C4-2B (cell line): ENCODE measurements around the gene TSPAN3.

Source experiments
- H3K27ac ChIP-seq: fragments of 450-650 bp; 2 replicates; pipeline ENCODE4 v1.5.1; 2017
- ZFX ChIP-seq: fragments of 450-650 bp; IDR thresholded peaks from 2 replicates; pipeline ENCODE4 v1.6.1; 2017
- TF ChIP-seq, protein P1 (sequence below): fragments of 450-650 bp; conservative IDR thresholded peaks from 2 replicates; pipeline ENCODE4 v1.5.1; 2017; ENCODE audit warnings: mild to moderate bottlenecking

TSPAN3 gene

DNA sequence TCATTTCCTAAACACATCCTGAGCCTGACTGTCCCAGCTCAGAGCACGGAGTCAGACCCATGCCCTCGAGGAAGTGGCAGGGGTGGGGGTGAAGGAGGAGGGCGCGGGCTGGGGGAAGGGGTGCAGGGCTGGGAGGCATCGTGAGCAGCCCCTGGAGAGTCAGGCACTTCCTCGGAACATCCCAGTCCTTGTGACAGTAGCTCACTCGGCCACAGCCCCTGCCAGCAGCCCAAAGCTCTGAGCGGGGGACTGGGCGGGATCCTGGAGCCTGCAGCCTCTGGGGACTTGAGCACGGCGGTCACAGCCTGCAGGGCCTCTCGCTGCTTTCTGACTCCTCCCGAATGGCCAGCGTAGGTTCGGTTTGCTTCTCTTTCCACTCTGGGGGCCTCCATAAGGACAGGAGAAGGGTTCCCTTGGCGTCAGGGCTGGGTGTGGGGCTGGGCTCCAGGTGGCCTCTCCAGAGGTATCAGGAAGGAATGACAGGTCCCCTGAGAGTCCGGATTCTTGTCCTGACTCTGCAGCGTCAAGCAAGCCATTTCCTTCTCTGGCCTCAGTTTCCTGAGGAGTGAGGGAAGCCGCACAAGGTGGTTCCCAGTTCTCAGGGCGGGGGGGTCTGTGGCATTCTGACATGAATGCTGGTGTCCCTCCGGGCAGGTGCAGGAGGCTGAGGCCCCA is 55.1 kb downstream of the TSPAN3 start:
- TF ChIP-seq, protein P1, sequence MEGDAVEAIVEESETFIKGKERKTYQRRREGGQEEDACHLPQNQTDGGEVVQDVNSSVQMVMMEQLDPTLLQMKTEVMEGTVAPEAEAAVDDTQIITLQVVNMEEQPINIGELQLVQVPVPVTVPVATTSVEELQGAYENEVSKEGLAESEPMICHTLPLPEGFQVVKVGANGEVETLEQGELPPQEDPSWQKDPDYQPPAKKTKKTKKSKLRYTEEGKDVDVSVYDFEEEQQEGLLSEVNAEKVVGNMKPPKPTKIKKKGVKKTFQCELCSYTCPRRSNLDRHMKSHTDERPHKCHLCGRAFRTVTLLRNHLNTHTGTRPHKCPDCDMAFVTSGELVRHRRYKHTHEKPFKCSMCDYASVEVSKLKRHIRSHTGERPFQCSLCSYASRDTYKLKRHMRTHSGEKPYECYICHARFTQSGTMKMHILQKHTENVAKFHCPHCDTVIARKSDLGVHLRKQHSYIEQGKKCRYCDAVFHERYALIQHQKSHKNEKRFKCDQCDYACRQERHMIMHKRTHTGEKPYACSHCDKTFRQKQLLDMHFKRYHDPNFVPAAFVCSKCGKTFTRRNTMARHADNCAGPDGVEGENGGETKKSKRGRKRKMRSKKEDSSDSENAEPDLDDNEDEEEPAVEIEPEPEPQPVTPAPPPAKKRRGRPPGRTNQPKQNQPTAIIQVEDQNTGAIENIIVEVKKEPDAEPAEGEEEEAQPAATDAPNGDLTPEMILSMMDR = no peak
- no peak for TF ChIP-seq ZFX
- H3K27ac ChIP-seq = no peak overlapping the region

DNA sequence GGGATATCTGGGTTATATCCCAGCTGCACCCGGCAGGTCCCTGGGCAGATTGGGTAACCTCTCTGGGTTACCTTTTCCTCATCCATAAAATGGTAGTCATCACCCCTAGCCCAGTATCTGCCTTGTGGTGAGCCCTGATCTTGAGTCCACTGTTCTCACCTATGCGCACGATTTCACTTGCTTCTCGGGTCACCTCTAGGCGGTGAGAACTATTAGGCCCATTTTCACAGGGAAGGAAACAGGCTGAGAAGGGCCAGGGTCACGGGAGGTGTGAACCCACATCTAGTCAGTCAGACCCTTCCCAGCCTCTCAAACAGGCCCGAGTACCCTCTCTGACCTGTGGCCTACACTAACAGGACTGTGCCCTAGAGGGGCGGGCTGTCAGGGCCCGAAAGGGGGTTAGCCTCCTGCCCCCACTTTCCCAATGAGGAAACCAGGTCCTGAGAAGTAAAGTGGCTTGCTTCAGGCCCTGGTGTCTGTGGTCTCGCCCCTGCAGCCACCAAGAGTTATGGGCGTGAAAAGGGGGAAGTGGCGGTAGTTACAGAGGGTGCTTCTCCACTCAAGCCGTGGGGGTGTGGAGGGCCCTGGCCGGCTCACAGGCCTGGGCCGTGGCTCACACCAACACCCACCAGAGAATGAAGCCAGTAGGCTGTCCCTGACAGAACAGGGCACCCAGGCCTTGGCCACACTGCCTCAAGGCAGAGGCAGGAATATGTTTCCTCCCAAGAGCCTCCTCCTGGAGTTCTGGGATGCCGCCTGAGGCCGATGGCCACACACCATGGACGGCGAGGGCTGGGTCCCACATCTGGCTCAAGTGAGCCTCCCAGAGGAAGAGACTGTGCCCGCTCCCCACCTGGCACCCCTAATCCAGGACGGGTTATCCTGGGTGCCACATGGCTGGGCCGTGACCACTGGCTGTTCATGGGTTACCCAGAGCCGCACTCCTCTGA is 56.5 kb downstream of the TSPAN3 start:
- TF ChIP-seq, protein P1 = no peak
- no peak for TF ChIP-seq ZFX
- no peak overlapping the region for H3K27ac ChIP-seq

DNA sequence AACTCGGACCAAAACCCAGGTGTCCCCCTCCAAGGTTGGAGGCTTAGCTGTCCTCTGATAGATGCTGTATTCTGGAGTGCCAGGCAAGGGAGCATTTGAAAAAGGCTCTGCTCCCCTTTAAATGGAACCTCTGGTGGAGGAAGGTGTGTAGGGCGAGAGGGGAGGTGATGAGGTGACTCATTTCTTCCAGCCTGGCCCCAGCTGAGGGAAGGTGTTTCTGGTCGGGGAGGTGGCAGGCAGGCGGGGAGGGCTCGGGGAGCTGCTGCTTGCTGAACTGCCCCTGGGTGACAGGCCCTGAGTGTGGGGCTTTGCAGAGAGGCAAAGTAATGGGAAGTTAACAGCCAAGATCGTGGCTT is 57.2 kb downstream of the TSPAN3 start:
- no peak for TF ChIP-seq ZFX
- TF ChIP-seq, protein P1 = no peak
- no peak overlapping the region for H3K27ac ChIP-seq

DNA sequence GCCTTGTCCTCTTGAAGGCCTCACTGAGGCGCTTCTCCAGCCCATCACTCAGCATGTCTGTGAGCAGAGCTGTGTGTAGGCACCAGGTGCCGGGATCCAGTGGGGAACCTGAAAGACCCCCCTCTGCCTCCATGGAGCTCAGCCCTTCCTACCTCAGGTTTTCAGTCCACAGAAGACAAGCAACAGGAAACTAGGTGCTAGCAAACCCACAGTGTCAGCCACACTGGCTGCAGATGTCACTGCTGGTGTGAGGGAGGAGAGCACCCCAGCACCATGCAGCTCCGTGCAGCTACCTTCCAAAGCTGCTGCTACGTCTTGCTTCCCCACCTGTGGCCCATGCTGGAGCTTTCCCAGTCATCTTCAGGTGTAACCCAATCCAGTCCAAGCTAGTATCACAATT is 58.0 kb downstream of the TSPAN3 start:
- no peak overlapping the region for H3K27ac ChIP-seq
- TF ChIP-seq, protein P1 = no peak
- TF ChIP-seq ZFX = no peak

DNA sequence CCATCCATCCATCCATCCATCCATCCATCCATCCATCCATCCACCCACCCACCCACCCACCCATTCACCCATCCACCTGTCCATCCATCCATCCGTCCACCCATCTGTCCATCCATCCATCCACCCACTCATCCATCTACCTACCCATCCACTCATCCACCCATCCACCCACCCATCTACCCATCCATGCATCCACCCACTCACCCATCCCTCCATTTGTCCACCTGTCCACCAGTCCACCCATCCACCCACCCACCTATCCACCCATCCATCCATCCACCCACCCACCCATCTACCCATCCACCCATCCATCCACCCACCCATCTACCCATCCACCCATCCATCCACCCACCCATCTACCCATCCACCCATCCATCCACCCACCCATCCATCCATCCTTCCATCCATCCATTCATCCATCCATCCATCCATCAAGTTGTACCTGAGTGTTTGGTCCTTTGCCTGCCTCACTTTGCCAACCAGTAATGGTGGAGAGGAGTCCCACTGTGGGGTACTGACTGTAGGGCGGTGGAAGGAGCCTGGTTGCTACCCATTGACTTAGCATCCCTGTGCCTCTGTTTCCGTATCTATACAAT is 58.7 kb downstream of the TSPAN3 start:
- no peak for TF ChIP-seq ZFX
- TF ChIP-seq, protein P1 = no peak
- no peak overlapping the region for H3K27ac ChIP-seq

DNA sequence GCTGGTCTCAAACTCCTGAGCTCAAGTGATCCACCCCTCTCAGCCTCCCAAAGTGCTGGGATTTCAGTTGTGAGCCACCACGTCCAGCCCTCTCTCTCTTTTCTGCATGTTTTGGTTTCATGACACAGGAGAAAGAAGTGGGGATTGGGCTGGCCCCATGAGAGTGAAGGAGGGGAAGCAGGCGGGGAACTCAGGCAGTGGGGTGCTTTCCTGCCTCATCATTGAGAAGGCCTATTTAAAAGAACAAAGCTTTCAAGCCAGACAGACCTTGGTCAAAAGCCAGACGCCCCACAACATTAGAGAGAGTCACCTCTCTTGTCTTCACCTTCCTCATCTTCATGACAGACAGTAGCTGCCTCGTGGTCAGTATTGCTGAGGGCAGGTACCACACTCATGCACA is 60.1 kb downstream of the TSPAN3 start:
- TF ChIP-seq, protein P1 = no peak
- TF ChIP-seq ZFX = no peak
- H3K27ac ChIP-seq = no peak overlapping the region

DNA sequence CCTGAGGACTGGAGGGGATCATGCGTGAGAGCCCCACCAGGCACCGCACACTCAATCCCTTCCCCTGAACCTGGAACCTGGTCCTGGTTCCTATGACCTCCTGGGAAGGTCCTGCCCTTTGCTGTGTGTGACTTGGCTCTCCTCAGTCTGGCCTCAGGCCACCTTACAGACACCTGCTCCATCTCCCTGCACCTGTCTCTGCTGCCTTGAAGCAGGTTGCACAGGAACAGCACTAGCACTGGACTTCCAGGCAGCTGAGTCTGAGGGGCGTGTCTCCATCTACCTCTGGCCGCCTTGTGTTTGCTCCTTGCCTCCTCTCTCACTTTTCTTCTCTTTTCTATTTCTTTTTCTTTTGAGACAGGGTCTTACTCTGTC is 60.6 kb downstream of the TSPAN3 start:
- TF ChIP-seq, protein P1 = no peak
- TF ChIP-seq ZFX = no peak
- no peak overlapping the region; the same call in 1 of the 2 replicates for H3K27ac ChIP-seq
